Measurements from ENCODE around the gene MYH7.
"Not testable (repeated sequence)": the region's sequence is repeated elsewhere in the genome, so short reads cannot be mapped to it uniquely, and the experiment has no call there.

Gene MYH7

DNA sequence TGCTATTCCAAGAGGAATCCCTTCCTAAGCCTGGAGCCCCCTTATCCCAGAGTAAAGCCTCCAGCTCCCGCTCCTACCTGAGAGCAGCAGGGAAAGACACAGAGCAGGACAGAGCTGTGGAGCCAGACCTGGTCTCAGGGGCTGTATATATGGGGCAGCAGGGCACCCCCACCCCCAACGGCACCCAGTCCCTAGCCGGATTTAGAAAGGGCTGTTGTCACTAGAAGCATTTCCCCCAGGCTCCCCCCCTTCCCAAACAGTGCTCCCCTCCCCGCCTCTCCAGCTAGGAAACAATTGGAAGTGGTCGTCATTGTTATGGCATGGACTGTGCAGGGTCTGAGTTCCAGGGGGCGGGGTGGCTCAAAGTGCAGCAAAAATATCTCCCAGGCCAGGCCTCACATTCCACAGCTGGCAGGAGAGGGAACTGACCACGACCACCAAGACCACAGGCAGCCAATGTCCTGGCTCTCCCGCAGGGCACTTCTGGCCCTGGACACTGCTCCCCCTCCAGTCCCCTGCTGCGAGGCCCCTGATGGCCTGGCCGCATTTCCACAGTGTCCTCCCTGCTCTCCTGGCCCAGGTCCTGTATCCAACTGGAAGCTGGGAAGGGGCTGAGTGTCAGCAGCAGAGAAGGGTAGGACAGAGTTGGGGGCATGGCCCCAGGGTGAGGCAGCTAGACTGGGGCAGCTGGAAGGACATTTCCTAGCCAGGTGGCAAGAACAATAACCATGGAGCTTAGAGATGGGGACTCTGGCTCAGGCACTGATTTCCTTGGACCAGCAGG lies at the start of gene MYH7:
Gene MYH7 (minus strand): TSS at position 118 of the 784 bp plus-strand sequence. CDS start 1,928 bp downstream, outside the sequence.
- no peak for DNase-seq

DNA sequence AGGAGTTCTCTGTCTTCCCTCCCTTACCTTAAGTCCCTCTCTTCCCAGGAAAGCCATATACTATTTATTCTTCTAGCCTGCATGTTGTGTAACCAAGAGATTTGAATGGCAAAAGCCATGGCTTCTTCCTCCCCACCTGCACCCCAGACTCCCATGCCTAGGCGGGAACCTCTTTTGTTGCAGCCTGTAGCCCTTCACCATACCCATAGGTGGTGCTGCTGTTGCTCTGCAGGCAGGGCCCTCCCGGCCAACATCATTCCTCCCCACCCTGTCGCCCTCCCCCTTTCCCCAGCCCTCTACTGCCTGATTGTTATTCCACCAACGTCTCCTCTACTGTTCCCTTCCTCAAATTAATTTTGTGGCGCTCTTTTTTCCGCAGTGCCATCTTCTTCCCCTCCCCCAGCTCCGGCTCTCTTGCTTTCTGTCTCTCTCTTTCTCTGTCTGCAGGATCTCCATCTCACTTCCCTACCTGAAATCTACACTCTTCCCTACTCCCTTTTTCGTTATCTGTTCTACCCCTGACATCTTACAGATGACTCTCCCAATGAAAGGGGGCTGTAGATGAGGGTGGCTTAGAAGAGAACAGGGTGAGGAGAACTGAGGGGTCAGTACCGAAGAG lies 47.9 kb upstream of the MYH7 start:
- no peak for DNase-seq

DNA sequence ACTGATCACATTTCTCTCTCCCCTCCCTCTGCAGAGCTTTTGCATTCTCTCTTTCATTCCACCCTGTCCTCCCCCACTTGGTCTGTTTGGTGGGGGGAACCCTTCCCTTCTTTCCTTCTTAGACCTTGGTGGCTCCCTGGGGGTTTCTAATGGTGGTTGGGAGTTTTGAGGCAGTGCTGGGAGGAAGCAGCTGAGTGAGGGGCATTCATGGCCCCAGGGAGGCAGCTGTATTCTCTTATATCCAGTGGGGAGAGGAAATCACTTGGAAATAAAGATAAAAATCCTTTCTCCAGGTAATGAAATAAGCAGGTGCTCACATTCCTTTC lies 47.3 kb upstream of the MYH7 start:
- DNase-seq, result no peak

DNA sequence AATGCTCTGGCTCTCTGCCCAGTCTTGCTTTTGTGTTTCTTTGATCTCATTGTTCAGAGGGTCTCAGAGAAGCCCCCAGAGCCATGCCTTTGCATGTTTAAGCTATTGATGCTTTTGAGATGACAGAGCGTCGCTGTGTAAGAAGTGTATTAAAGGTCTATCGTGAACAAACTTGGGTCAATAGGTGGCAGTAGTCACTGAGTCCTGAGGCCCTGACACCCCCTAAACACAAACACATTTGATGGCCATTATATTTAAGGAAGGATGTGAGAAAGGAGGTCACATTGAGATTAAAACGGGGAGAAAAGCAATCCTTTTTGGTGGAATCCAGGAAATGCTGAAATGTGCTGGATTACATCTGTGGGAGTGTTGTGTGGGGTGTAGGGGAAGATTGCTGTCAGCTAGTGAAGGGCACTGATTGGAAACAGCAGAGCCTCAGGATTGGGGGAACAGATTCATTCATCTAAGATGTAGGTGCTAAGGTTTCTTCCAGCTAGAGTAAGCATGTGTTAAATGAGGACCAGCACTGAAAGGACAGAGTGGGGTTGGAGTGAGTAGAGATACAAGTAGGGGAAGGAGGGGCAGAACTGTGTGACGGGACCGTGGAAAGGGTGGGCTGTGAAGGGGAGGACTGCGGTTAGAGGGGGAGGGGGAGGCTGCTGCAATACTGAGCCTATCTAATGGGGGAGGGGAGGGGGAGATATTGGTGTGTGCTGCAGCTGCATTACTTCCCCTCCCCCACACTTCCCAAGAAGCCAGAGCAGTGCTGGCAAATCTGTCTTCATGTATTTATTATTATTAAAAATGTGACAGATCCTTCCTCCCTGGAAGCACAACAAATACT lies 46.7 kb upstream of the MYH7 start:
- no peak for DNase-seq

DNA sequence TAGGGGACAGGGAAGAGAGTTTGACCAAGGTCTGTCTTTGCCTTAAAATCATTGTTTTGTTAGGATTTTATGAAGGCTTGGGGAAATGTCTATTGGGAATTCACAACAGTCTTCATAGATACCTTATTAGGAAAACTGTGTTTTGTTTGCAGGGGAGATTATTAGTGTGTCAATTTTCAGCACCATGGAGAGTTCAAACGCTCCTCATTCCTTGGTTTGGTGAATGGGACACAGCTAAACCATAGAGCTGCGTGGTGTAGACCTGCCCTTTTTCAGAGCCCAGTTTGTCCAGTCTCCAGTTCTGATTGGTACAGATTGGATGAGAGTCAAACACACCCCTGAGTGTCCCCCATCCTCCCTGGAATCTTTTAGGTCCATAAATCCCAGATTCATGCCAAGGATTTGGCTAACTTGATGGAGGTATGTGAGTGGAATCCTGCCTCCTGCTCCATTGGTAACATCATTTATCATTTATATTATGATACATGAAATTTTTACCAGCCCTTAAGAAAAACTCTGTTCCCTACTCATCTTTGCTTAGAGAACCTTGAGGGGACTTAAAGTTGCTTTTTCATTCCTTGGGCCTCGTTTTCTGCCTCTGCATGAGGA lies 46.0 kb upstream of the MYH7 start:
- DNase-seq, result no peak

DNA sequence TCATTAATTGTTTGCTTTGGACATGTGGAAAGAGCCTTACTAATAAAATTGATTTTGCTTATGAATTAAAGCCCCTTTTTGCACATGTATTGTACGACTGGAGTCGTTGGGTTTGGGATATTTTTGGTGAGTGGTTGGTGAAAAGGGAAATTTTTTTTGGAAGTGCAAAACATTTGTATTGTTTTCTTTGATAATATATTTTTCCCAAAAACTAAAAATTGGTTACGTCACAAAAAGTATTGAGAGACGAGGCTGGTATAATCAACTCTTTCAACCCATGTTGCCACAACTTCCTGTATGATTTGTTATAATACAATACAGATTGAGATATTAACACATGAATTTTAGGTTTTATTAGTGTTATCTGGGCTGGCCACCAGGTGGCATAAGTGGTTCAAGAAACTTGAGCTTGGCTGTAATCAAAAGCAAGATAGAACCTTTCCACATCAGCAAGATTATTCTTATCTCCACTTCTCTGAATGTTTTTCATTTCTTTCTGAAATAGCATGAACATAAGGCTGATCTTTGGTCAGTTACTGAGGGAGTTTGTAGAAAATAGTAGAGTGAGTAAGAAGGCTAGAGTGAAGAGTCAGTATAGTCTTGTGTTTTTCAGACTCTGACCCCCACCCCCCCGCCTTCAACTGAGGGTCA lies 42.8 kb upstream of the MYH7 start:
- DNase-seq, result peak; percentile 53

DNA sequence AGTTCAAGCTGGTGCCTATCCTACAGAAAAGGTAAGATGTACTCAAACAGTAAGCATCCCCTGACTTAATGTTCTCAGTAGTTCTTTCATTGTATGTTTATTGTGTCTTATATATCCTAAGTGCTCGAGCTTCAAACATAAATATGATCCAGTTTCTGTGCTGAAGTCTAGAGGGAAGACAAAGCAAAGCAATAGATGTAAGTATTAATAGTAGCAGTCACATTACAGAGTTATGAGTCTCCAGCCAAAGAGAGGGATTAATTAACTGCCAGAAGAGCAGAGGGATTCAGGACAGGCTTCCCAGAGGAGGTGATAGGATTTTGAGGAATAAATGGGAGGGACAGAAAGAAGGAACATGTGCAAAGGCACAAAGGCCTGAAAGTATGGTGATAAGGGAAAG lies 35.5 kb upstream of the MYH7 start:
- no peak for DNase-seq

DNA sequence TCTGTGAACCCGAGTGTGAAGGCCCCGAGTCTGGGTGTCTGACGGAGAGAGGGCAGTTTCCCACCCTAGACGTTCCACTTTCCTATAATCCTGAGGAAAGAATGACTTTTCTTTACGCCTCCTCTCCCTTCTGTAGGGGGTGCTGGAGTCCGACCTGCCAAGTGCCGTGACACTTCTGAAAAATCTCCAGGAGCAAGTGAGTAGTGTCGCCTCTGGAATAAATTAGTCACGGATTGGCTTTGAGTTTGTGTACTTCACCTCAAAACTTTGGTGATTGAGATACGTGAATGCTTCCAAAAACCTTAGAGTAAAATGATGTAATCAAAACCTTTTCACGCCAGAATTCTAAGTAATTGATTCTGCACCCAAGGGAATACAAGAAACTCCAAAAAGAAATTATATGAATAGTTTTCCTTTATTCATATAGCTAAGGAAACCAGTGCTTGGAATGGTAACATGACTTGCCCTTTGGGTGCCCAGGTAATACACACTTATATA lies 34.5 kb upstream of the MYH7 start:
- DNase-seq, result no peak

DNA sequence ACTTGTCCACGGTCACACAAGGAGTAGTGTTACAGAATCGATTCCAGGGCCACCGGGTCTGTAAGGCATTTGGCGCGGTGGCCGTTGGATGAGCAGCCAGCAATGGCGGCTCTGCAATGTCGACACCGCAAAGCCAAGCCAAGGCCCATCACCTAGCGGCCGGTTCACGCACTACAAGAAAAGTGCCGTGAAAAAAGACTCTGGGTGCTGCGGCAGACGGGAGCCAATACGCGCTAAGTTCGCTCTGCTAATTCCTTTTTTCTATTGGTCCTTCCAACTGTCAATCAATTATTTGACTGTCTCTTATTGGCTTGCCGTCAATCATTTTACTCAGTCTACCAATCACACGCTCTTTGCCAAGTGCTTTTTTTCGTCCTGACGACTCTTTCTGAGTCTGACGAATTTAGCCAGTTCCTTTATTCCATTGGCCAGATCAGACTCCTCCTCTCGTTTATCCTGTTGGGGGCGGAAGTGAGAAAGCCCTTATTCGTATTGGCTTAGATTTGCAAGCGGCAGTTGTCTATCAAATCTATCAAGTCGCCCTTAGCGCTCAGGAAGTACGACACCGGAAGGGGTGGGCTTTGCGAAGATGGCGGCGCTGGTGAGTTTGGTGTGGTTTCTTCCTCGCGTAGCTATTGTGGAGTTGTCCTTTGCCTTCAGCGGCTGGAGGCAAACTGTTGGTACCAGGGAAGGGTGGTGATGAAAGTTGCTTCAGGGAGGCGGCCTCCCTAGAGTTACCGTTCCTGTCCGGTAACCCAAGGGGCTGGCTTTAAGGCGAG lies 33.9 kb upstream of the MYH7 start, which contains the start of gene NGDN:
Gene NGDN (plus strand): TSS at position 577 of the 779 bp plus-strand sequence. CDS start 13 bp downstream, at position 590.
- DNase-seq, result peak; percentile 96

DNA sequence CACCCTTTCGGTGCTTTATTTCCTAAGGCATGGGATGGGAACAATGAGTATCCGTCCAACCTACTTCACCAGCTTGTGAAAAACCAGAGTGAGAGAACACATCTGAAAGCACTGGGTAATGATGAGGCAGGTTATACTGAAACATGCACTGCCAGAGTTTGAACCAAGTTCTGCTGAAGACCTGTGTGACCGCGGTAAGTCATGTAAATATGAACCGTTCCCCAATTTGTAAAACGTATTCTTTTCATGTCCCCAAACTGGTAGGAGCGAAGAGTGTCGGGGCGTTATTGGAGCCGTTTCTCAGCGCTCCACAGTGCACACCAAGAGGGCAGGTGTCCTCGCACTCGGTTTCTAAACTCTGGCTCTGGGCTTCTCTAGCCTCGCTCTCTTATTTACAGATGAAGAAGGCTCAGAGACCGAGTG lies 33.3 kb upstream of the MYH7 start:
- DNase-seq, result no peak

DNA sequence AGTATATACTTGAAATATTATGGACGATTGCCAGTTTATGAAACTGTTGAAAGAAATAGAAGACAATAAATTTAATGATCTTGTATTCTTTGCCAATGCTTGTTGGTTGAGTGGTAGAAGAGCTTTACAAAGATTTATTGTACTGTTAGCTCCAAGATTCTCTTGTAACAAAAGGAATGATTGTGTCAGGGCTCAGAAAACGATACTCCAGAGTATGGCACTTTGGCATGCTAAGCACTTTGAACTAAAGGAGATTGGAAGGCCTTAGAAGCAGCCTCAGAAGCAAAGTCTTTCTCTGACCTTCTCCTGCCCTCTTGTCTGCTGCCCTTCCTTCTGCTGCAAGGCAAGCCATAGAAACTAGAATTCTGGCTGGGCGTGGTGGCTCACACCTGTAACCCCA lies 29.8 kb upstream of the MYH7 start:
- no peak for DNase-seq

DNA sequence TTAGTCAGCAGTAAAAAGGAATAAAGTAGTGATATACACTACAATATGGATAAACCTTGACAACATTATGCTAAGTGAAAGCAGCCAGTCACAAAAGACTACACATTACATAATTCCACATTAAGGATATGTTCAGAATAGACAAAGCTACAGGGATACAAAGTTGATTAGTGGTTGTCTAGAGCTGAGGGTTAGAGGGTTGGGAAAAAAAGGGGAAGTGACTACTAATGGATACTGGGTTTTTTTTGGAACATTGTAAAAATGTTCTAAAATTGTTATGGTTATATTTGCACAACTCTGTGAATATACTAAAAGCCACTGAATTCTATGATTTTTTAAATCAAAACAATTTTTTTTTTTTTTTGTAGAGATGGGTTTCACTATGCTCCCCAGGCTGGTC lies 29.2 kb upstream of the MYH7 start:
- DNase-seq, result no peak

DNA sequence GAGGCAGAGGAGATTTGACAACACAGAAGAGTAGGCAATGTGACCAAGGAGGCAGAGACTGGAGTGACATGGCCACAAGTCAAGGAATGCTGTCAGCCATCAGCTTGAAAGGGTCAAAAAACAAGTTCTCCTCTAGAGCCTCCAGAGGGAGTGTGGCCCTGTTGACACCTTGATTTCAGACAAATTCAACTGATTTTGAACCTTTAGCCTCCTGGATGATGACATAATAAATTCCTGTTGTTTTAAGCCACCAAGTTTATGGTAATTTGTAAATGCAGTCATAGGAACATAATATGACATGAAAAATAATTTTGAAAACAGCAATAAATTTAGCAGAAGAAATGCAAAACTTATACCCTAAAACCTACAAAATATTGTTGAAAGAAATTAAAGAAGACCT lies 25.5 kb upstream of the MYH7 start:
- no peak for DNase-seq

DNA sequence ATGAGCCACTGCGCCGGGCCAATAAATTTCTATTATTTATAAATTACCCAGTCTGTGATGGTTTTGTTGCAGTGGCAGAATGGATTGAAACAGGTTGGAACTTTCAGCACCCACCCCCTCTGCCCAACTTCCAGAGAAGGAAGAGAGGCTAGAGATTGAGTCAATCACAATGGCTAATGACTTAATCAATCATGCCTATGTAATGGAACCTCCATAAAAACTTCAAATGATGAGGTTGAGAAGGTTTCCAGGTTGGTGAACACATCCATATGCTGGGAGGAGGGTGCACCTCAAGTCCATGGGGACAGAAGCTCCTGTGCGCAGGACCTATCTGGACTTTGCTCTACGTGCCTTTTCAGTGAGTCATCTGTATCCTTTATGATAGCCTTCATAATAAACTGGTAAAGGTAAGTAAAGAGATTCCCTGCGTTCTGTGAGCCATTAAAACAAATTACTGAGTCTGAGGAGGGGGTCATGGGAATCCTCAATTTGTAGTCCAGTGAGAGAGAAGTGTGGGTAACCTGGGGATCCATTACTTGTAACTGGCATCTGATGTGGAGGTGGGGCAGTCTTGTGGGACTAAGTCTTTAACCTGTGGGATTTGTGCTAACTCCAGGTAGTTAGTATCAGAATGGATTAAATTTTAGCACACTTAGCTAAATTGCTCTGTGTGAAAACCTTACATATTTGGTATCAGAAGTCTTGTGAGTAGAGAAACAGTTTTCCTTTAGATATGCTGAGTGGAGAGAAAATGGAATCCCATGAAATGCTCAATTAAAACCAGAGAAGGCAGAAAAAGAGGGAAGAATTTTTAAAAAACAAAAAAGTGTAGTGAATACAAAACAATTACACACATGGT lies 22.4 kb upstream of the MYH7 start:
- no peak for DNase-seq

DNA sequence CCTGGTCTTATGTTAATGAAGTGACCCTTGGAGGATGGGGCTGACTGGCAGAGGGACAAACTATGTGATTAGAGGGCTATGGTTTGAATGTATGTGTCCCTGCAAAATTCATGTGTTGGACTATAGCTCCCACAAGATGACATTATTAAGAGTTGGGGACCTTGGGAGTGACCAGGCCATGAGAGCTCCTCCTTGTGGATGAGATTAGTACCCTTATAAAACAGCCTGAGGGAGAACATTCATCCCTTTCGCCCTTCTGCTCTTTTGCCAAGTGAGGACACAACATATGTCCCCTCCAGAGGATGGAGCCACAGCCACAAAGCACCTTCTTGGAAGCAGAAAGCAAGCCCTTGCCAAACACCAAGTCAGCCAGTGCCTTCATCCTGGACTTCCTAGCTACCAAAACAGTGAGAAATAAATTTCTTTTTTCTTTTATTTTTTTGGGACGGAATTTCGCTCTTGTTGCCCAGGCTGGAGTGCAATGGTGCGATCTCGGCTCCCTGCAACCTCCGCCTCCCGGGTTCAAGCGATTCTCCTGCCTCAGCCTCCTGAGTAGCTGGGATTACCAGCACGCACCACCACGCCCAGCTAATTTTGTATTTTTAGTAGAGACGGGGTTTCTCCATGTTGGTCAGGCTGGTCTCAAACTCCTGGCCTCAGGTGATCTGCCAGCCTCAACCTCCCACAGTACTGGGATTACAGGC lies 21.6 kb upstream of the MYH7 start:
- not testable (repeated sequence) for DNase-seq

DNA sequence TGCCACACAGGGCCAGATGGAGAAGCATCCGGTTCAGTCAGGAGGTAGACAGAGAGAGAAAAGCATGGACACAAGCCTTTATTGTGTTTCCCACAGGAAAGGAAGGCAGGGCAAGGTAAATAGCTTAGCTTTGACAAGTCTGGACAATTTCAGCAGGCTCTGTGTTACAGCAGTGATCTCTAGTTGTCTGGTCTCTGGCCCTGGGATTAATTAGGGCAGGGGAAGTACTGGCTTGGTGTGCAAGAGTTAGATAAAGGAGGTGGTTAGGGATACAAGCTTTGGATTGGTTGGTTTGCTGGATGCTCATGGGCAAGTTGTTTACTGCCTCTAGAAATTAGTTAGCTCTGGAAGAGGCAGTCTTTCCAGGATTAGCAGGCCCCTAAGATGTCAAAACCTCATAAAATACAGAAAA lies 19.0 kb upstream of the MYH7 start:
- no peak for DNase-seq

DNA sequence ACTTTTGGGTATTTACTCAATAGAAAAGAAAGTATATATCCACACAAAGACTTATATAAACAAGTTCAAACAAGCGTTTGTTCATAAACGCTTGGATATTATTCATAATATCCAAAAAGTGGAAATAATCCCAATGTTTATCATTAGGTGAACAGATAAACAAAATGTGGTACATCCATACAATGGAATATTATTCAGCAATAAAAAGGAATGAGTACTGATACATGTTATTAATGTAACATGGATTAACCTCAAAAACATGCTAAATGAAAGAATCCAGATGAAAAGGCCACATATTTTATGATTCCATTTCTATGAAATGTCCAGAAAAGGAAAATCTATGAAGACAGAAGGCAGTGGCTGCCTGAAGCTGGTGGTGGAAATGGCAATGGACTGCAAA lies 16.8 kb upstream of the MYH7 start:
- no peak for DNase-seq

DNA sequence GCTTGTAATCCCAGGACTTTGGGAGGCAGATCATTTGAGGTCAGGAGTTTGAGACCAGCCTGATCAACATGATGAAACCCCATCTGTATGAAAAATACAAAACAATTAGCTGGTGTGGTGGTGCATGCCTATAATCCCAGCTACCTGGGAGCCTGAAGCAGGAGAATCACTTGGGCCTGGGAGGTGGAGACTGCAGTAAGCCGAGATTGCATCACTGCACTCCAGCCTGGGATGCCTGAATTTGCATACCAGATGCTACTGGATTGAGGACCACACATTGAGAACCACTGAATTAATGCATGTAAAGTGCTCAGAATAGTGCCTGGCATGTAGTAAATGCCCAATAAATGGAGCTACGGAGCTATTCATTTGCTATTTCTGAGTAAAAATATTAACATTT lies 14.9 kb upstream of the MYH7 start:
- no peak for DNase-seq

DNA sequence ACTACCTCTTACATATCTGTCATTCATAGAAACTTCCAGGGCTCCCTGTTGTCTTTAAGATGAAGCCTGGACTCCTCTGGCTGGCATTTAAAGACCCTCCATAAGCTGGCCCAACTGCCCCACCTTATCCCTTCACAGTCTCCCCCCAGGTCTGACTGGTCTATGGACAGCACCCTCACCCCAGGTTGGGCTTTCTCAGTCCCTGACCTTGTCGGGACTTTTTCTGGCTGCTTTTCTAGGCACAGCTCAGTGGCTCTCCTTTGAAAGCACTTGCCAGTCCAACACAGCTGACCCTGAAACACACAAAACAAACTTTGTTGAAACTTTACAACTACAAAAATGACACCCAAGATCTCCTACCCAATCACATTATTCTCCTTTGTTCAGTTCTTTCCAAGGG lies 13.9 kb upstream of the MYH7 start:
- DNase-seq, result no peak

All from CD4-positive, alpha-beta T cell treated with Interferon gamma for 1 hour (primary cell).